Measurements from ENCODE around the gene G3BP1.

DNA sequence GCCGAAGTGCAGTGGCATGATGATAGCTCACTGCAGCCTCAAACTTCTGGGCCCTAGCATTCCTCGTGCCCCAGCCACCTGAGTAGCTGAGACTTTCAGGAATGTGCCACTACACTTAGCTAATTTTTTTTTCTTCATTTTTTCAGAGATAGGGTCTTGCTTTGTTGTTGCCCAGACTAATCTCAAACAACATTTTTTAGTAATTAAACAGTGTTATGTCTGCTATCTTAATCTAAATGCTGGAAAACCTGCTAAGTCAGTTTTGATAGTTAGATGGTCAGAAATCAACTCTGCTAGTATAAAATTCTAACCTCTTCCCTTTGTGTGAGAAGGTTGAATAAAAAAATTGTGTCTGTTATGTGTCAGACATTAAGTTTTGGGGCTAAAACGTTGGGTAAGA is 12.4 kb downstream of the G3BP1 start:
- TF ChIP-seq, protein P1, sequence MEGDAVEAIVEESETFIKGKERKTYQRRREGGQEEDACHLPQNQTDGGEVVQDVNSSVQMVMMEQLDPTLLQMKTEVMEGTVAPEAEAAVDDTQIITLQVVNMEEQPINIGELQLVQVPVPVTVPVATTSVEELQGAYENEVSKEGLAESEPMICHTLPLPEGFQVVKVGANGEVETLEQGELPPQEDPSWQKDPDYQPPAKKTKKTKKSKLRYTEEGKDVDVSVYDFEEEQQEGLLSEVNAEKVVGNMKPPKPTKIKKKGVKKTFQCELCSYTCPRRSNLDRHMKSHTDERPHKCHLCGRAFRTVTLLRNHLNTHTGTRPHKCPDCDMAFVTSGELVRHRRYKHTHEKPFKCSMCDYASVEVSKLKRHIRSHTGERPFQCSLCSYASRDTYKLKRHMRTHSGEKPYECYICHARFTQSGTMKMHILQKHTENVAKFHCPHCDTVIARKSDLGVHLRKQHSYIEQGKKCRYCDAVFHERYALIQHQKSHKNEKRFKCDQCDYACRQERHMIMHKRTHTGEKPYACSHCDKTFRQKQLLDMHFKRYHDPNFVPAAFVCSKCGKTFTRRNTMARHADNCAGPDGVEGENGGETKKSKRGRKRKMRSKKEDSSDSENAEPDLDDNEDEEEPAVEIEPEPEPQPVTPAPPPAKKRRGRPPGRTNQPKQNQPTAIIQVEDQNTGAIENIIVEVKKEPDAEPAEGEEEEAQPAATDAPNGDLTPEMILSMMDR (conservative IDR thresholded peaks at IDR 0.05; ENCODE audit: low read length): no peak
- TF ChIP-seq EZH2phosphoT487 (IDR thresholded peaks at IDR 0.05; ENCODE audit: borderline replicate concordance, low read depth, low read length): no peak

All from OCI-LY7 (cell line).